ENCODE measurements around the gene PAQR7.
"Not testable (repeated sequence)": the region's sequence is repeated elsewhere in the genome, so short reads cannot be mapped to it uniquely, and the experiment has no call there.

PAQR7 gene

GRCh38 chr1:25856856-25857255 is 18.7 kb downstream of the PAQR7 start:
- no peak overlapping the region for H3K4me3 Mint-ChIP-seq
- no peak overlapping the region for H3K27ac Mint-ChIP-seq
- no peaks in the 10 kb centered on the region for H3K36me3 Mint-ChIP-seq
- H3K9me3 Mint-ChIP-seq, result no peaks in the 10 kb centered on the region
- no peak for ATAC-seq
- no peaks in the 10 kb centered on the region for H3K27me3 Mint-ChIP-seq
- peaks cover 24% of the 10 kb centered on the region for H3K4me1 Mint-ChIP-seq

DNA sequence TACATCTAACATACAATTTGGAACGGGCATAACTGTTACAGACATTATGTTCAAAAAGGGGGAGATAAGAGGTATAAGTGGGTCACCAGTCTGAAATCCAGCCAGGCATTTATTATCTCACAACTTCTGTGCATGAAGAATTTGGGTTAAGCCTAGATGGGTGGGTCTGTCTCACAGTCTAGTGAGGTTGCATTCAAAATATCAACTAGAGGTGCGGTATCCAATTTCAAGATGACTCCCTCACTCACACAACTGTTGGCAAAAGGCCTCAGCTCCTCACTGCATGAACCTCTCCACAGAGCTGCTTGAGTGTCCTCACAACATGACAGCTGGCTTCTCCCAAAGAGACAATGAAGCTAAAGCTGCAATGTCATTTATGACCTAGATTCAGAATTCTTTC is 21.0 kb downstream of the PAQR7 start:
- Mint-ChIP-seq H3K27me3 (no peaks in the 10 kb centered on the region), H3K27ac (no peak overlapping the region), H3K4me3 (no peak overlapping the region), H3K36me3 (no peaks in the 10 kb centered on the region), H3K4me1 (peaks cover 12% of the 10 kb centered on the region), H3K9me3 (no peaks in the 10 kb centered on the region)
- ATAC-seq, result no peak

GRCh38 chr1:25848531-25848930 is 27.0 kb downstream of the PAQR7 start:
- Mint-ChIP-seq H3K4me1 (peaks cover 13% of the 10 kb centered on the region), H3K27ac (no peak overlapping the region)

DNA sequence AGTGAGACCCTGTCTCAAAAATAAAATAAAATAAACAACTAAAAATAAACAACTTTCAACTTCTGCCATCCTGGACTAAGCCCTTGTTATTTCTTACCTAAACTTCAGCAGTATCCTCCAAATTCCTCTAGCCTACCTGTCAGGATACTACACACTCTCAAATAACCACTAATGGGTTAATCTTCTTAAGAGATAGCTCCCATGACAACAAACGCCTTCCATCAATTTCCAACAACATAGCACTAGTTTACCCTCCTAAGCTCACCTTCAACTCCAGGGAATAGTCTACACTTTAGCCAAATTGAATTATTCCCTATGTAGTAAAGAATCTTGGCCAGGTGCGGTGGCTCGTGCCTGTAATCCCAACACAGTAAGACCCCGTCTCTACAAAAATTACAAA is 27.6 kb downstream of the PAQR7 start:
- Mint-ChIP-seq H3K4me1 (peaks cover 13% of the 10 kb centered on the region), H3K36me3 (no peaks in the 10 kb centered on the region), H3K27me3 (no peaks in the 10 kb centered on the region), H3K9me3 (no peaks in the 10 kb centered on the region), H3K4me3 (no peak overlapping the region), H3K27ac (no peak overlapping the region)
- ATAC-seq, result no peak

More at GRCh38 chr1:25848531-25848930, 27.0 kb downstream of the PAQR7 start:
- no peak overlapping the region for H3K4me3 Mint-ChIP-seq
- H3K36me3 Mint-ChIP-seq, result no peaks in the 10 kb centered on the region
- no peaks in the 10 kb centered on the region for H3K9me3 Mint-ChIP-seq
- H3K27me3 Mint-ChIP-seq, result no peaks in the 10 kb centered on the region
- ATAC-seq, result no peak

- Mint-ChIP-seq H3K27me3 (no peaks in the 10 kb centered on the region), H3K27ac (peak overlapping the region; percentile 77), H3K36me3 (peaks cover under 1% of the 10 kb centered on the region), H3K4me1 (peaks cover 13% of the 10 kb centered on the region), H3K4me3 (no peak overlapping the region), H3K9me3 (no peaks in the 10 kb centered on the region)
- no peak for ATAC-seq
These were observed 29.8 kb downstream of the PAQR7 start for GRCh38 chr1:25845664-25846063.

DNA sequence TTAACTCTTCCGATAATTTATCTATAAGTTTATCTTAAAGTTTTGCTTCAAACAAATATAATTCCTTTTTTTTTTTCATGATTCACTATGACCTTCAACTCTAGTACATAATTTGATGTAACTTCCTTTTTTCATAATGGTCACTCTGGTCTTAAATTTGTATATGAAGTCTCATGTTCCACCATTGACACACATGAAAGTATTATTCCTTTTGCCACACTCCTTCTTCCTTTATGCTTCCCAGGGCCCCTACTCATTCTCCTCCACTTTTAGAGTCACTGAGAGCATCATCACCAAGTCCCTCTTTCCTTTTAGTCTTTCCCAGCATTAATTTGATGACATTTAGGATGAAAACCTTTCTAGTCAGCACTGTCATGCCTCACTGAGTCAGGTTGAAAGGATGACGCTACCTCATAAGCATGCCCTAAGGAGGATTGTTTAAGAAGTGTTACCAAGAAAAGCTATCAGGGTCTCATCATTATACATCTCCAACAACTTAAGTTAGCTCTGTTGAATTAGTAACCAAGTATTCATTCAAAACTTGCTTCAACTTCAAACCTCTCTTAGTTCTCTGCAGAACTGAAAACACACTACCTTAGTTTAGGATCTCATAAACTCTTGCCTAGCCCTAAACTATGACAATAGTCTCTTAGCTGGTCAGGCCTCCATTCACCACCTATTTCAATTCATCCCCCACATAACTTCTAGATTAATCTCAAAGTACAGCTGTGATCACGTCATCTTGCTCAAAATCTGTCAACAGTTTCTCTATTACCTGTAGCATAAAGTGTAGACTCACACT is 30.8 kb downstream of the PAQR7 start:
- Mint-ChIP-seq H3K9me3 (peaks cover 5% of the 10 kb centered on the region), H3K36me3 (peaks cover 9% of the 10 kb centered on the region), H3K27ac (peak overlapping the region; percentile 77), H3K27me3 (no peaks in the 10 kb centered on the region), H3K4me3 (no peak overlapping the region), H3K4me1 (peaks cover 13% of the 10 kb centered on the region)
- peak; percentile 83 for ATAC-seq

DNA sequence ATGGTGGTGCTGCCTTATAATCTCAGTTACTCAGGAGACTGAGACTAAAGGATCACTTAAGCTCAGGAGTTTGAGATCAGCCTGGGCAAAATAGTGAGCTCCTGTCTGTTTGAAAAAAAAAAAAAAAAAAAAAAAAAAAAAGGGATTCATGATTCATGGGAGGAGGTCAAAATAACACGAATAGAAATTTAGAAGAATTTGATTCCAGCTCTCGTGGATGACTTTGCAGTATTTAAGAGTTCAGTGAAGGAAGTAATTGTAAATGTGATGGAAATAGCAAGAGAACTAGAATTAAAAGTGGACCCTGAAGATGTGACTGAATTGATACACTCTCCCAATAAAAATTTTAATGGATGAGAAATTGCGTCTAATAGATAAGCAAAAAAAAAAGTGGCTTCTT is 32.0 kb downstream of the PAQR7 start:
- Mint-ChIP-seq H3K4me3 (no peak overlapping the region), H3K4me1 (peaks cover 13% of the 10 kb centered on the region), H3K9me3 (peaks cover 5% of the 10 kb centered on the region), H3K27ac (no peak overlapping the region), H3K27me3 (no peaks in the 10 kb centered on the region), H3K36me3 (peaks cover 10% of the 10 kb centered on the region)
- no peak for ATAC-seq

DNA sequence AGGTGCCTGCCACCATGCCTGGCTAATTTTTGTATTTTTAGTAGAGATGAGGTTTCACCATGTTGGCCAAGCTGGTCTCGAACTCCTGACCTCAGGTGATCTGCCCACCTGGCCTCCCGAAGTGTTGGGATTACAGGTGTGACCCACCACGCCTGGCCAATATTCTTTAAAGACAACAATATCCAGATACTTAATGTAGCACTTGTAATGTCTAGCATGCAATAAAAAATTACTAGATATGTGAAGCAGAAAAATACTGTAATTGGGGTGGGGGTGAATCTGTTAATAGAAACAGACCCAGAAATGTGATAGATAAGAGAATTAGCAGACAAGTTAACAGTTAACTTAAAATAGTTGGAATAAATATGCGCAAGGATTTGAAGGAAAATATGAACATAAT is 35.7 kb downstream of the PAQR7 start:
- H3K4me3 Mint-ChIP-seq, H3K27ac Mint-ChIP-seq, H3K27me3 Mint-ChIP-seq: not testable (repeated sequence)

DNA sequence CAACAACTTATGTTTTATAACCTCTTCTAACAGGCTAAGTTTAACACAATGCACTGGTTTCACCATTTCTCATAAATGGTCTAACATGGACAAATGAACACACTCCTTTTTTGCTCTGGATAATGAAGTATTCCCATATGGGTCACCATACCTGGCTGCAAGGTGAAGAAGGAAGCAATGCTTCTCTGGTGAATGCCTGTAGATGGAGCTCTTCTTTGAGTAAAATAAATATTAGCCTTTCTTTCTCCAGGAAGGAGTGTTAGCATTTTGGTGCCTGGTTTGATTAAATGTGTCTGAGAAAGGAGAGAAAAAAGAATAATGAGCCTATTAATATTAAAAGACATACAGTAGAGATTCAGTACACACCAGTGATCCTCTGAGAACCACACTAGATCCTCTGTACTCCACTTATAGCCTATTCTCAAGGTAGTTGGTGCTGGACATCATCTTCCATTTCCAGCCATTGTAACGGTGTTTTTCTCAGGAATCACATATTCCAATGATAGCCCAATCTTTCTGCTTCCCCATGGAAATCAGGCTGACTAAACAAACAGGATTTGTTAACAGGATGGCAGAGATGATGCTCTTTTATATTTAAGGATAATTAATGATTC is 38.1 kb downstream of the PAQR7 start:
- peaks cover 32% of the 10 kb centered on the region for H3K36me3 Mint-ChIP-seq
- H3K9me3 Mint-ChIP-seq, result peaks cover 5% of the 10 kb centered on the region
- no peaks in the 10 kb centered on the region for H3K4me1 Mint-ChIP-seq
- H3K27ac Mint-ChIP-seq, result no peak overlapping the region
- no peak for ATAC-seq
- no peaks in the 10 kb centered on the region for H3K27me3 Mint-ChIP-seq
- H3K4me3 Mint-ChIP-seq, result no peak overlapping the region

More for the DNA sequence above, 35.7 kb downstream of the PAQR7 start:
- peaks cover 19% of the 10 kb centered on the region for H3K36me3 Mint-ChIP-seq
- H3K9me3 Mint-ChIP-seq, ATAC-seq, H3K4me1 Mint-ChIP-seq: not testable (repeated sequence)

DNA sequence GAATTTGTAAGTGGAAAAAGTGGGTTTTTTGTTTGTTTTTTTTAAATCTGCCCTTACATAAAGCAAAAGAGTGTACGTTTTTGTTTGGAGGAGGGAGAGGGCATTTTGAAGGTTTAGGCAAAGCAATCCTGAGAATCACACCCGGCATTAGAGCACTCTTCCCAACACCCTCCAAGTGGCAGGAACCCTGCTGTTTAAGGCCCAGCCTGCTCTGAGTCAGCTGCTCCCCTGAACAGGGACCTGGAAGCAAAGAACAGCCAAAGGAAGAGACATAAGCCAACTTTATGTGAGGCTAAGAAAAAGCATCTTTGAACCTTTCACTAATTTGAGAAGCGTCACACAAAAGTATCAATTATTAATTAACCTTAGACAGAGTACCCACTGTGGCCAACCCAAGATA is 38.8 kb downstream of the PAQR7 start:
- Mint-ChIP-seq H3K27me3 (no peaks in the 10 kb centered on the region), H3K4me3 (no peak overlapping the region), H3K9me3 (peaks cover 5% of the 10 kb centered on the region), H3K36me3 (peaks cover 38% of the 10 kb centered on the region), H3K27ac (no peak overlapping the region), H3K4me1 (no peaks in the 10 kb centered on the region)
- ATAC-seq, result no peak

DNA sequence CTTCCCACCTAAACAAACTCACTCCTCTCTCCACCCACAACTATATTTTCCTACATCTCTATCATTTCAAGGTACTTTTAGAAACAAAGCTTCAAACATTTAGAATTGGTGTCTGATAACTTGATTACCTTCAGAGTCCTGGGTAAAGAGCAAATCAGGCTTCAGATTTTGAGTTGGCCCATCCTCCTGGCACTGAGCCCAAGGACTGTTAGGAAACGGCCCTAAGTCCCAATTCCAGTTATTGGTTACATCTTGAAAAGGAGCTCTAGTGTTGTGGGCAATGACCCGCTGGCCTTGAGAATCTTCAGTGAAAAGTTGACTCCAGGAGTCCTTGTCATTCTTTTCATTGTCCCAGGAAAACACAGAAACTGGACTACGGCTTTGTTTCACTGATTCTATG is 40.6 kb downstream of the PAQR7 start:
- no peak for ATAC-seq
- no peak overlapping the region for H3K4me3 Mint-ChIP-seq
- H3K27ac Mint-ChIP-seq, result no peak overlapping the region
- no peaks in the 10 kb centered on the region for H3K4me1 Mint-ChIP-seq
- no peaks in the 10 kb centered on the region for H3K27me3 Mint-ChIP-seq
- H3K9me3 Mint-ChIP-seq, result peaks cover 2% of the 10 kb centered on the region
- H3K36me3 Mint-ChIP-seq, result peaks cover 49% of the 10 kb centered on the region

DNA sequence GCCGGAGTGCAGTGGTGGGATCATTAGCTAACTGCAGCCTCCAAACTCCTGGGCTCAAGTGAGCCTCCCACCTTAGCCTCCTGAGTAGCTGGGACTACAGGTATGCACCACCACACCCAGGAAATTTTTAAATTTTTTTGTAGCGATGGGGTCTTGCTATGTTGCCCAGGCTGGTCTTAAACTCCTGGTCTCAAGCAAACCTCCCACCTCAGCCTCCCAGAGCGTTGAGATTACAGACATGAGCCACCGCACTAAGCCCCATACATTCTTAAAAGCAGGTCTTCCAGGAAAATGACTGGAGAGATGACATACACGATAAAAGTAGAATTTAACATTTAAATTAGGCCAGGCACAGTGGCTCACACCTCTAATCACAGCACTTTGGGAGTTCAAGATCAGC is 42.4 kb downstream of the PAQR7 start:
- ATAC-seq, result no peak
- H3K4me1 Mint-ChIP-seq, result no peaks in the 10 kb centered on the region
- H3K27me3 Mint-ChIP-seq, result no peaks in the 10 kb centered on the region
- no peak overlapping the region for H3K27ac Mint-ChIP-seq
- H3K9me3 Mint-ChIP-seq, result no peaks in the 10 kb centered on the region
- H3K36me3 Mint-ChIP-seq, result peaks cover 57% of the 10 kb centered on the region
- H3K4me3 Mint-ChIP-seq, result no peak overlapping the region

DNA sequence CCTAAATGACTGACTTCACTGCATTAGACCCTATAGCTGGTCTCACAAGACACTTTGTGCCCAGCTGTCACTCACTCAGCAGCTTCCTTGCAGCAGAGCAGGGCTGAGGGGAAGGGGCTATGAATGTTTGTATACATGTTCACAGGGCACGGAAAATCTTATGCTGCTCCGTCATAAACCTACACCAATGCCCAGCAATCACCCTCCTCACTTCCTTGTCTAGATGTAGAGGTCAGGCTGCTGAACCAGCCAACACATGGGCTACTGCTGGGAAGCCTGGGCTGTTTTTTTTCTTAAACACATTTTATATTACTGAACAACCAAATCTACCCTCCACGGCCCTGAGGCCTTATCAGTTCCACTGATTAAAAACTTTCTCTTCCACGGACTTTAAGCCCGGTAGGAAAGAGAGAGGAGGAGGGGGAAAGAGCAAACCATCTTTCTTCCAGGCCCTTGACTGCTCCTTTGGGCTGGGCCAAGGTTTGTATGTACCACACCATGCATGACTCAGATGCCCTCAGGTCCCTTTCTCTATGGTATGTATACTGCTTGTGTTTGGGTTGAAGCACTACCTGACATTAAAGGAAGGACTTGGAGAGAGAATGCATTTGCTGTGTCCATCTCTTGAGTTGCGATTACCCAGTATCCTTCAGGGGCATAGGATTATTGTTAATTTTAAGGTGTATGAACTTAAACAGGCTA is 43.0 kb downstream of the PAQR7 start:
- no peaks in the 10 kb centered on the region for H3K4me1 Mint-ChIP-seq
- H3K36me3 Mint-ChIP-seq, result peaks cover 63% of the 10 kb centered on the region
- H3K4me3 Mint-ChIP-seq, result no peak overlapping the region
- ATAC-seq, result no peak
- H3K27me3 Mint-ChIP-seq, result no peaks in the 10 kb centered on the region
- no peak overlapping the region for H3K27ac Mint-ChIP-seq
- no peaks in the 10 kb centered on the region for H3K9me3 Mint-ChIP-seq

GRCh38 chr1:25831569-25832196 is 43.8 kb downstream of the PAQR7 start:
- H3K27me3 Mint-ChIP-seq, result no peaks in the 10 kb centered on the region
- no peak for ATAC-seq
- no peaks in the 10 kb centered on the region for H3K4me1 Mint-ChIP-seq
- peaks cover 65% of the 10 kb centered on the region for H3K36me3 Mint-ChIP-seq
- no peak overlapping the region for H3K27ac Mint-ChIP-seq
- no peak overlapping the region for H3K4me3 Mint-ChIP-seq
- H3K9me3 Mint-ChIP-seq, result no peaks in the 10 kb centered on the region

- no peaks in the 10 kb centered on the region for H3K9me3 Mint-ChIP-seq
- no peaks in the 10 kb centered on the region for H3K27me3 Mint-ChIP-seq
- H3K4me3 Mint-ChIP-seq, result no peak overlapping the region
- H3K27ac Mint-ChIP-seq, result no peak overlapping the region
- ATAC-seq, result no peak
- H3K4me1 Mint-ChIP-seq, result no peaks in the 10 kb centered on the region
- peaks cover 62% of the 10 kb centered on the region for H3K36me3 Mint-ChIP-seq
These were observed 46.5 kb downstream of the PAQR7 start for GRCh38 chr1:25829046-25829445.
